HepG2 (cell line): ENCODE measurements around the gene GSPT1.

Experiments used
- CTCF ChIP-seq: sonication (generic); formaldehyde crosslinking; IDR thresholded peaks from 2 replicates; pipeline ENCODE4 v1.5.0; 2020; ENCODE audit warnings: mild to moderate bottlenecking, missing genetic modification reagents, moderate library complexity
- E2F1 ChIP-seq: sonication (generic); formaldehyde crosslinking; IDR thresholded peaks from 2 replicates; pipeline ENCODE4 v1.5.0; 2020; ENCODE audit warnings: missing genetic modification reagents
- FOXP1 ChIP-seq, 2 experiments: fragments of 450-650 bp in 1 of 2; IDR thresholded peaks; 2 replicates each; pipeline ENCODE4 v1.6.1; 2017 to 2018; ENCODE audit warnings: antibody characterized with exemption in 1 of 2
- GABPA ChIP-seq, 2 experiments: IDR thresholded peaks; 2 replicates each; pipeline ENCODE4 v1.6.1; 2011 to 2016; ENCODE audit warnings: low read depth in 2 of 2, low read length in 1 of 2, missing biosample characterization in 1 of 2, missing genetic modification characterization in 1 of 2
- GLI4 ChIP-seq: sonication (generic); formaldehyde crosslinking; IDR thresholded peaks from 2 replicates; pipeline ENCODE4 v1.5.1; 2020; ENCODE audit warnings: missing genetic modification reagents, mild to moderate bottlenecking, moderate library complexity, borderline replicate concordance
- ZFP41 ChIP-seq: sonication (generic); formaldehyde crosslinking; IDR thresholded peaks from 2 replicates; pipeline ENCODE4 v1.4.0; 2020; ENCODE audit warnings: mild to moderate bottlenecking, missing genetic modification reagents, borderline replicate concordance
- ZNF280D ChIP-seq: sonication (generic); formaldehyde crosslinking; IDR thresholded peaks from 2 replicates; pipeline ENCODE4 v1.5.1; 2020; ENCODE audit warnings: mild to moderate bottlenecking, missing genetic modification reagents

GRCh38 chr16:11892761-11893160 lies 23.0 kb downstream of the GSPT1 start:
- no peak for TF ChIP-seq ZNF280D (CRISPR knock-in tag)
- no peak for TF ChIP-seq ZFP41 (CRISPR knock-in tag)
- no peak for TF ChIP-seq GLI4 (CRISPR knock-in tag)
- no peak for TF ChIP-seq FOXP1 (IDR thresholded peaks at IDR 0.05)
- TF ChIP-seq FOXP1 (CRISPR knock-in tag; IDR thresholded peaks at IDR 0.05) = no peak
- no peak for TF ChIP-seq CTCF (CRISPR knock-in tag)
- no peak for TF ChIP-seq GABPA (IDR thresholded peaks at IDR 0.05; ENCODE audit: low read depth, low read length)
- TF ChIP-seq GABPA (CRISPR knock-in tag; IDR thresholded peaks at IDR 0.05; ENCODE audit: low read depth) = no peak
- TF ChIP-seq E2F1 (CRISPR knock-in tag) = no peak
